ENCODE measurements around the gene LAMA3.

- no peak for TF ChIP-seq POLR2A (IDR thresholded peaks at IDR 0.05; ENCODE audit: low read length)
- TF ChIP-seq GATA1 (IDR thresholded peaks at IDR 0.05; ENCODE audit: low read depth, low read length) = no peak
Observed at GRCh38 chr18:23738575-23738974, 49.3 kb downstream of the LAMA3 start.

Measured in erythroblast (primary cell).